Neuronal stem cell (in vitro differentiated cells): ENCODE data around the gene SYT5.
A peak's percentile ranks its signal among the peaks of the same experiment; 100 is the strongest.
"Not testable (repeated sequence)": the region's sequence is repeated elsewhere in the genome, so short reads cannot be mapped to it uniquely, and the experiment has no call there.

Source experiments
- DNase-seq: peaks from one replicate; pipeline ENCODE4 v3.0.0-alpha.2; 2013; ENCODE audit warnings: low spot score
- H2AFZ ChIP-seq: one replicate; pipeline ENCODE4 v1.6.1; 2013; ENCODE audit warnings: mild to moderate bottlenecking, low read length, inconsistent platforms
- H2AK5ac ChIP-seq: 2 replicates; pipeline ENCODE4 v1.6.1; 2013; ENCODE audit warnings: low read depth, mild to moderate bottlenecking, inconsistent platforms, low read length, moderate library complexity, mixed read lengths
- H2BK120ac ChIP-seq: 2 replicates; pipeline ENCODE4 v1.6.1; 2013; ENCODE audit warnings: low read depth, mild to moderate bottlenecking, inconsistent platforms, low read length, moderate library complexity, mixed read lengths
- H2BK12ac ChIP-seq: one replicate; pipeline ENCODE4 v1.6.1; 2013; ENCODE audit warnings: low read length, inconsistent platforms
- H2BK15ac ChIP-seq: 2 replicates; pipeline ENCODE4 v1.6.1; 2013; ENCODE audit warnings: mild to moderate bottlenecking, low read length, inconsistent platforms, mixed read lengths
- H2BK5ac ChIP-seq: one replicate; pipeline ENCODE4 v1.6.1; 2013; ENCODE audit warnings: inconsistent platforms, mild to moderate bottlenecking, low read length, moderate library complexity
- H3K14ac ChIP-seq: one replicate; pipeline ENCODE4 v1.6.1; 2013; ENCODE audit warnings: low read length, inconsistent platforms
- H3K18ac ChIP-seq: 2 replicates; pipeline ENCODE4 v1.6.1; 2013; ENCODE audit warnings: low read length, inconsistent platforms
- H3K23ac ChIP-seq: 2 replicates; pipeline ENCODE4 v1.6.1; 2013; ENCODE audit warnings: low read depth, mild to moderate bottlenecking, mixed read lengths, low read length, inconsistent platforms; ENCODE audit not compliant: poor library complexity
- H3K27ac ChIP-seq: replicated peaks from 3 replicates; pipeline ENCODE4 v1.5.1; 2013; ENCODE audit warnings: low read length, inconsistent platforms
- H3K27me3 ChIP-seq, 3 experiments: 2 replicates each; pipeline ENCODE4 v1.6.1; 2013; ENCODE audit warnings: low read length in 3 of 3, mild to moderate bottlenecking in 2 of 3, inconsistent platforms in 1 of 3, low read depth in 1 of 3, mixed read lengths in 1 of 3, moderate library complexity in 1 of 3; ENCODE audit not compliant: control insufficient read depth in 3 of 3, insufficient read depth in 3 of 3
- H3K36me3 ChIP-seq, 2 donors: replicated peaks in 1 of 2; 2 replicates each; pipeline ENCODE4 v1.6.1; 2013; ENCODE audit warnings: low read length in 2 of 2; ENCODE audit not compliant: control insufficient read depth in 2 of 2, insufficient read depth in 2 of 2
- H3K4ac ChIP-seq: 2 replicates; pipeline ENCODE4 v1.6.1; 2013; ENCODE audit warnings: inconsistent platforms, mild to moderate bottlenecking, low read length, moderate library complexity
- H3K4me1 ChIP-seq, 2 donors: 1 replicate in 1 of 2; 2 replicates in 1 of 2; pipeline ENCODE4 v1.6.1; 2013; ENCODE audit warnings: low read length in 2 of 2, low read depth in 1 of 2; ENCODE audit not compliant: control insufficient read depth in 2 of 2, insufficient read depth in 1 of 2
- H3K4me2 ChIP-seq: one replicate; pipeline ENCODE4 v1.6.1; 2013; ENCODE audit warnings: mild to moderate bottlenecking, low read length, inconsistent platforms; ENCODE audit not compliant: insufficient read depth, poor library complexity, severe bottlenecking
- H3K4me3 ChIP-seq, 2 donors: 2 replicates each; pipeline ENCODE4 v1.5.1; 2013; ENCODE audit warnings: low read length in 2 of 2, mild to moderate bottlenecking in 2 of 2, inconsistent platforms in 1 of 2, moderate library complexity in 1 of 2
- H3K79me1 ChIP-seq: one replicate; pipeline ENCODE4 v1.6.1; 2013; ENCODE audit warnings: low read depth, mild to moderate bottlenecking, inconsistent platforms, low read length, moderate library complexity
- H3K9ac ChIP-seq: one replicate; pipeline ENCODE4 v1.6.1; 2013; ENCODE audit warnings: mild to moderate bottlenecking, low read depth, low read length, inconsistent platforms; ENCODE audit not compliant: poor library complexity
- H3K9me3 ChIP-seq, 2 donors: replicated peaks in 1 of 2; 2 replicates each; pipeline versions ENCODE3 to v1.6.1; 2013; ENCODE audit warnings: low read length in 2 of 2, mild to moderate bottlenecking in 2 of 2, inconsistent platforms in 1 of 2, low read depth in 1 of 2, mixed read lengths in 1 of 2, moderate library complexity in 1 of 2; ENCODE audit not compliant: control insufficient read depth in 2 of 2, insufficient read depth in 1 of 2
- H4K8ac ChIP-seq: one replicate; pipeline ENCODE4 v1.6.1; 2013; ENCODE audit warnings: low read depth, mild to moderate bottlenecking, inconsistent platforms, low read length, moderate library complexity
- H4K91ac ChIP-seq: one replicate; pipeline ENCODE4 v1.6.1; 2013; ENCODE audit warnings: low read length, low read depth, mild to moderate bottlenecking, inconsistent platforms; ENCODE audit not compliant: poor library complexity
- WGBS, 2 donors: extraction: QIAGEN DNeasy Blood & Tissue Kit; methylation state at CpG; one replicate each; pipeline ENCODE4 v1.1.7; 2013; ENCODE audit warnings: missing lambda C conversion rate in 2 of 2, mixed read lengths in 1 of 2; ENCODE audit not compliant: insufficient read length in 2 of 2, insufficient replicate concordance in 1 of 2; ENCODE audit errors: extremely low coverage in 2 of 2; 5-methylcytosine and 5-hydroxymethylcytosine counted together

SYT5 gene

GRCh38 chr19:55226273-55226672, 46.2 kb upstream of the SYT5 start:
- Histone ChIP-seq H3K18ac (no peak overlapping the region), H3K27ac (no peak overlapping the region), H3K27me3 (no peaks in the 10 kb centered on the region), H2AFZ (no peak overlapping the region), H3K4me2 (no peak overlapping the region), H2BK15ac (no peak overlapping the region), H4K91ac (no peak overlapping the region), H3K36me3 (peaks cover 19 to 57% of the 10 kb centered on the region in 2 donors), H3K14ac (no peak overlapping the region), H3K79me1 (peaks cover 4% of the 10 kb centered on the region), H2AK5ac (no peak overlapping the region), H3K4ac (no peak overlapping the region), H2BK120ac (no peak overlapping the region), H3K4me3 (no peak overlapping the region), H3K4me1 (peaks cover 0 to 2% of the 10 kb centered on the region in 2 donors), H3K9ac (no peak overlapping the region), H3K9me3 (no peaks in the 10 kb centered on the region), H3K23ac (no peak overlapping the region), H2BK5ac (no peak overlapping the region), H4K8ac (no peak overlapping the region), H2BK12ac (no peak overlapping the region)
- DNase-seq, result no peak
- WGBS, 2 donors, result no CpG with 5 or more reads among the region's 9 CpGs

- H2BK5ac ChIP-seq, result peak overlapping the region; percentile 78
- no peak overlapping the region for H3K4me2 ChIP-seq
- H2BK120ac ChIP-seq, result no peak overlapping the region
- H3K14ac ChIP-seq, result no peak overlapping the region
- no peak overlapping the region for H3K27ac ChIP-seq
- H4K91ac ChIP-seq, result no peak overlapping the region
- H3K18ac ChIP-seq, result no peak overlapping the region
- H2BK15ac ChIP-seq, result no peak overlapping the region
- no peak overlapping the region for H2AK5ac ChIP-seq
- no peak overlapping the region for H3K4ac ChIP-seq
- peaks cover 4% of the 10 kb centered on the region for H3K79me1 ChIP-seq
- H2BK12ac ChIP-seq, result no peak overlapping the region
- H3K36me3 ChIP-seq, result peaks cover 15 to 51% of the 10 kb centered on the region in 2 donors
- H3K27me3 ChIP-seq, result no peaks in the 10 kb centered on the region
- no peak overlapping the region for H2AFZ ChIP-seq
- peaks cover 0 to 2% of the 10 kb centered on the region in 2 donors for H3K4me1 ChIP-seq
- no peak for DNase-seq
- WGBS, 2 donors, result no CpG with 5 or more reads among the region's 7 CpGs
- no peak overlapping the region for H4K8ac ChIP-seq
- H3K9me3 ChIP-seq, result peaks cover 1% of the 10 kb centered on the region in 2 donors
- H3K9ac ChIP-seq, result peak overlapping the region; percentile 3
- H3K23ac ChIP-seq, result no peak overlapping the region
- no peak overlapping the region for H3K4me3 ChIP-seq
Measured at GRCh38 chr19:55225415-55225958, 45.4 kb upstream of the SYT5 start.

- H2BK120ac ChIP-seq, H3K4me2 ChIP-seq: not testable (repeated sequence)
Measured at GRCh38 chr19:55224679-55225414, 44.8 kb upstream of the SYT5 start.

GRCh38 chr19:55224038-55224665, 44.1 kb upstream of the SYT5 start:
- Histone ChIP-seq H3K4me2 (no peak overlapping the region), H3K9ac (peak overlapping the region; percentile 70), H3K9me3 (peaks cover 6 to 7% of the 10 kb centered on the region in 2 donors), H2AK5ac (no peak overlapping the region), H3K18ac (peak overlapping the region; percentile 17), H3K4me3 (no peak overlapping the region), H3K4ac (no peak overlapping the region), H3K27ac (no peak overlapping the region), H2BK120ac (no peak overlapping the region), H3K36me3 (peaks cover 15 to 38% of the 10 kb centered on the region in 2 donors), H2BK5ac (peak overlapping the region; percentile 53), H2BK12ac (peak overlapping the region; percentile 10), H3K4me1 (peaks cover 0 to 2% of the 10 kb centered on the region in 2 donors), H4K8ac (no peak overlapping the region), H4K91ac (no peak overlapping the region), H2AFZ (no peak overlapping the region), H3K23ac (peak overlapping the region; percentile 12), H3K79me1 (peaks cover 4% of the 10 kb centered on the region), H3K27me3 (no peaks in the 10 kb centered on the region), H3K14ac (peak overlapping the region; percentile 38), H2BK15ac (no peak overlapping the region)
- DNase-seq, result no peak
- no CpG with 5 or more reads among the region's 26 CpGs for WGBS, 2 donors

More at GRCh38 chr19:55224679-55225414, 44.8 kb upstream of the SYT5 start:
- Histone ChIP-seq H3K36me3 (peaks cover 15 to 44% of the 10 kb centered on the region in 2 donors), H2BK5ac (peak overlapping the region; percentile 78)
- H3K27ac ChIP-seq, H4K8ac ChIP-seq, H3K23ac ChIP-seq, H3K27me3 ChIP-seq, H4K91ac ChIP-seq, H3K18ac ChIP-seq, H2BK12ac ChIP-seq, H3K79me1 ChIP-seq, H2AK5ac ChIP-seq, H3K9me3 ChIP-seq, DNase-seq, H2AFZ ChIP-seq, H3K14ac ChIP-seq, H2BK15ac ChIP-seq, H3K4me1 ChIP-seq, H3K4ac ChIP-seq, H3K4me3 ChIP-seq, H3K9ac ChIP-seq: not testable (repeated sequence)
- WGBS, 2 donors, result no CpG with 5 or more reads among the region's 11 CpGs
